Fibroblast of lung (primary cell): ENCODE data around the gene FGF14. TPM values are rescaled to one million over a fixed set of nuclear protein-coding genes. Genes with fewer than 3 reads are reported as not detected.

Source experiments
- DNase-seq, 2 donors: peaks; one replicate each; pipeline versions ENCODE4 v3.0.0 to v3.0.0-alpha.2; 2010; ENCODE audit warnings: low read depth in 2 of 2
- H2AFZ ChIP-seq: 2 replicates; pipeline ENCODE4 v1.5.1; 2012; ENCODE audit warnings: low read length, control low read depth, inconsistent platforms
- H3K27ac ChIP-seq: 2 replicates; pipeline ENCODE4 v1.5.1; 2011; ENCODE audit warnings: low read length, control low read depth; ENCODE audit not compliant: insufficient read depth
- H3K27me3 ChIP-seq: 2 replicates; pipeline ENCODE4 v1.5.1; 2011; ENCODE audit warnings: mild to moderate bottlenecking, low read length; ENCODE audit not compliant: control insufficient read depth, insufficient read depth
- H3K36me3 ChIP-seq: 2 replicates; pipeline ENCODE4 v1.5.1; 2011; ENCODE audit warnings: low read length; ENCODE audit not compliant: control insufficient read depth, insufficient read depth
- H3K4me1 ChIP-seq: 2 replicates; pipeline ENCODE4 v1.5.1; 2011; ENCODE audit warnings: low read length; ENCODE audit not compliant: control insufficient read depth, insufficient read depth; ENCODE audit errors: extremely low read depth
- H3K4me2 ChIP-seq: 2 replicates; pipeline ENCODE4 v1.5.1; 2011; ENCODE audit warnings: low read length, control low read depth; ENCODE audit not compliant: insufficient read depth; ENCODE audit errors: extremely low read depth
- H3K4me3 ChIP-seq, 4 experiments: fragments of 200-600 bp in 1 of 4; sonication (generic) in 1 of 4; replicated peaks in 1 of 4; 2 replicates each; pipeline ENCODE4 v1.5.1; 2011 to 2016; ENCODE audit warnings: low read length in 4 of 4, low read depth in 3 of 4, mild to moderate bottlenecking in 3 of 4, control low read depth in 2 of 4, inconsistent platforms in 1 of 4, mixed read lengths in 1 of 4; ENCODE audit not compliant: insufficient read depth in 1 of 4; ENCODE audit errors: control extremely low read depth in 1 of 4
- H3K79me2 ChIP-seq: 2 replicates; pipeline ENCODE4 v1.5.1; 2012; ENCODE audit warnings: mild to moderate bottlenecking, low read length, inconsistent platforms; ENCODE audit not compliant: control insufficient read depth, insufficient read depth
- H3K9ac ChIP-seq: 2 replicates; pipeline ENCODE4 v1.5.1; 2011; ENCODE audit warnings: mild to moderate bottlenecking, low read length, control low read depth; ENCODE audit not compliant: insufficient read depth
- H3K9me3 ChIP-seq: 2 replicates; pipeline ENCODE4 v1.5.1; 2012; ENCODE audit warnings: low read depth, low read length; ENCODE audit not compliant: control insufficient read depth, insufficient read depth
- H4K20me1 ChIP-seq: 2 replicates; pipeline ENCODE4 v1.5.1; 2011; ENCODE audit warnings: low read length; ENCODE audit not compliant: control insufficient read depth, insufficient read depth; ENCODE audit errors: extremely low read depth
- EZH2 ChIP-seq: IDR thresholded peaks from 2 replicates; pipeline ENCODE4 v1.5.1; 2012; ENCODE audit warnings: low read length, control low read depth, mild to moderate bottlenecking; ENCODE audit errors: missing control alignments
- polyA plus RNA-seq, 2 donors: library from polyadenylated mRNA; depleted of rRNA in 1 of 2; stranded (reverse) in 1 of 2; unstranded in 1 of 2; fragments of >200 nt; gene quantifications; 2 replicates each; pipeline ENCODE4 v1.2.1, GENCODE V29; 2011 to 2012; ENCODE audit warnings: missing spikeins in 1 of 2
- total RNA-seq: library from RNA; depleted of rRNA; stranded (reverse); fragments of >200 nt; gene quantifications from 2 replicates; pipeline ENCODE4 v1.2.1, GENCODE V29; 2014
- TF ChIP-seq, protein P1 (sequence below), 2 donors: IDR thresholded peaks in 1 of 2; conservative IDR thresholded peaks in 1 of 2; 1 replicate in 1 of 2; 2 replicates in 1 of 2; pipeline ENCODE4 v1.5.1; 2011 to 2012; ENCODE audit warnings: low read length in 2 of 2, control low read depth in 1 of 2, inconsistent platforms in 1 of 2, low read depth in 1 of 2, mild to moderate bottlenecking in 1 of 2

FGF14 gene
- total and polyA plus RNA-seq, 2 donors (not counting 1 experiment from before 2014, with no cell fraction given): 0.94 to 7.8 TPM

DNA sequence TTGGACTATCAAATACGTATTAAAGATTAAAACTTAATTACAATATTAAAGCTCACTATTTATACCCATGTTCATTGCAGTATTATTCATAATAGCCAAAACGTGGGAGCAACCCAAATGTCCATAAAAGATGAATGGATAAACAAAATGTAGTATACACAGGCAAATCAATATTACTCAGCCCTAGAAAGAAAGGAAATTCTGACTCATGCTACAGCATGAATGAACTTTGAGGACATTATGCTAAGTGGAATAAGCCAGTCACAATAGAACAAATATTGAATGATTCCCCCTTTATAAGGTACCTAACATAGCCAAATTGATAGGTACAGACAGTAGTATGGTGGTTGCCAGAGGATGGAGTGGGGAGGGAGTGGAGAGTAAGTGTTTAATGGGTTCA is 457.3 kb downstream of the FGF14 start:
- no peaks in the 10 kb centered on the region for H3K4me1 ChIP-seq
- H3K36me3 ChIP-seq: no peaks in the 10 kb centered on the region
- H3K79me2 ChIP-seq: no peaks in the 10 kb centered on the region
- H3K9me3 ChIP-seq: no peaks in the 10 kb centered on the region
- no peak overlapping the region for H3K27ac ChIP-seq
- H4K20me1 ChIP-seq: no peaks in the 10 kb centered on the region
- H3K9ac ChIP-seq: no peak overlapping the region
- no peak overlapping the region for H3K4me3 ChIP-seq
- H3K27me3 ChIP-seq: no peaks in the 10 kb centered on the region
- H2AFZ ChIP-seq: no peak overlapping the region
- no peak overlapping the region for H3K4me2 ChIP-seq
- no peak for DNase-seq
- TF ChIP-seq, protein P1, sequence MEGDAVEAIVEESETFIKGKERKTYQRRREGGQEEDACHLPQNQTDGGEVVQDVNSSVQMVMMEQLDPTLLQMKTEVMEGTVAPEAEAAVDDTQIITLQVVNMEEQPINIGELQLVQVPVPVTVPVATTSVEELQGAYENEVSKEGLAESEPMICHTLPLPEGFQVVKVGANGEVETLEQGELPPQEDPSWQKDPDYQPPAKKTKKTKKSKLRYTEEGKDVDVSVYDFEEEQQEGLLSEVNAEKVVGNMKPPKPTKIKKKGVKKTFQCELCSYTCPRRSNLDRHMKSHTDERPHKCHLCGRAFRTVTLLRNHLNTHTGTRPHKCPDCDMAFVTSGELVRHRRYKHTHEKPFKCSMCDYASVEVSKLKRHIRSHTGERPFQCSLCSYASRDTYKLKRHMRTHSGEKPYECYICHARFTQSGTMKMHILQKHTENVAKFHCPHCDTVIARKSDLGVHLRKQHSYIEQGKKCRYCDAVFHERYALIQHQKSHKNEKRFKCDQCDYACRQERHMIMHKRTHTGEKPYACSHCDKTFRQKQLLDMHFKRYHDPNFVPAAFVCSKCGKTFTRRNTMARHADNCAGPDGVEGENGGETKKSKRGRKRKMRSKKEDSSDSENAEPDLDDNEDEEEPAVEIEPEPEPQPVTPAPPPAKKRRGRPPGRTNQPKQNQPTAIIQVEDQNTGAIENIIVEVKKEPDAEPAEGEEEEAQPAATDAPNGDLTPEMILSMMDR (conservative IDR thresholded peaks at IDR 0.05 in 1 of 2, IDR thresholded peaks at IDR 0.05 in 1 of 2; ENCODE audit: low read depth in 1 of 2, low read length in 2 of 2): no peak
- no peak for TF ChIP-seq EZH2

DNA sequence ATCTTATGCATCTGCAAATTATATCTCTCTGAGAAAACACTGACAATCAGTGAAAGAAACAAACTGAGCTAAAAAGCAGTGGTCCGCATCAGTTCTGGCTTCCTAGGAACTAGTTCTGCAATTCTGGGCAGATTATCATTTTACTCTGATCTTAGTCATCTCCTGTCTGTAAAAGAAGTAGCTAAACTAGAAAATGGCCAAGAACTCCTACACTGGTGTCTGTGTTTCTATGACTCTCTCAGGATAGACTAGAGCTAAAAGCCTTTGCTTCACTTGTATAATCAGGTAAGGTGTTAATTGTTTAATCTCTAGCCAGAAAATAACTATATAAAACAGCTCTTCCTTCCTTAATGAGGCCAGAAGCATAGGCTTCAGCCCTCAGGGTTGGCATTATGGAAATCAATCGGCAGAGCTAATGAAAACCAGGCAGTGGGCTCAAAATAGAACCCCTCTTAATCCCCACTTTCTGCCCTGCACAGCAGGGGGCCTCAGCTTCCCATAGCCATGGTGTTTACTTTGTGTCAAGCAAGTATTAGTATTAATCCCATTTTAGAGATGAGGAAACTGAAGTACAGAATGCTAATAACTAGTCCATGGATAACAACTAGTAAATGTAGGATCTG is 459.2 kb downstream of the FGF14 start:
- H3K9ac ChIP-seq: no peak overlapping the region
- H3K36me3 ChIP-seq: no peaks in the 10 kb centered on the region
- DNase-seq: no peak
- H3K4me2 ChIP-seq: no peak overlapping the region
- no peak overlapping the region for H3K27ac ChIP-seq
- TF ChIP-seq EZH2: no peak
- TF ChIP-seq, protein P1 (conservative IDR thresholded peaks at IDR 0.05 in 1 of 2, IDR thresholded peaks at IDR 0.05 in 1 of 2; ENCODE audit: low read depth in 1 of 2, low read length in 2 of 2): peak in 1 of 2 donors; percentile 4
- H3K9me3 ChIP-seq: no peaks in the 10 kb centered on the region
- H3K4me1 ChIP-seq: no peaks in the 10 kb centered on the region
- no peaks in the 10 kb centered on the region for H4K20me1 ChIP-seq
- H2AFZ ChIP-seq: no peak overlapping the region
- H3K27me3 ChIP-seq: no peaks in the 10 kb centered on the region
- H3K79me2 ChIP-seq: no peaks in the 10 kb centered on the region
- H3K4me3 ChIP-seq: no peak overlapping the region

DNA sequence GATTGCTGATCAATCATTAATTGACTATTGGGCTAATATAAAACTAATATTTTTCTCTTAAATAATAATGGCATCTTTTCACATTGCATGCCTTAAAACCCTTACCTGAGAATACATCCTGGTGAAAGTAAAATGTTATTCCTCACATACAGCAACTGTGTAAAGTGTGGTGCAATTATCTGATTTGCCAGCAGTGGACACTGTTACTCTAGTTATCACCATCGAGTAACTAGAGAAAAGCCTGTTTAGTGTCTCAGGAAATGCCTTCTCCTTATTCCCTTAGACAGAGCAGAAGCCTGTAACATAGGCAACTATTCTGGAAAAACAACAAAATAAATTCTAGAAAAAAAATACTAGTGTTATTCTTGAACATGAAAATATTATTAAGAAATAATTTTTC is 459.8 kb downstream of the FGF14 start:
- no peak for TF ChIP-seq EZH2
- TF ChIP-seq, protein P1 (conservative IDR thresholded peaks at IDR 0.05 in 1 of 2, IDR thresholded peaks at IDR 0.05 in 1 of 2; ENCODE audit: low read depth in 1 of 2, low read length in 2 of 2): peak; percentile 78 to 90
- no peaks in the 10 kb centered on the region for H3K27me3 ChIP-seq
- no peak overlapping the region for H3K4me2 ChIP-seq
- no peaks in the 10 kb centered on the region for H3K4me1 ChIP-seq
- no peak overlapping the region for H3K9ac ChIP-seq
- H2AFZ ChIP-seq: no peak overlapping the region
- no peaks in the 10 kb centered on the region for H4K20me1 ChIP-seq
- H3K4me3 ChIP-seq: no peak overlapping the region
- no peak overlapping the region for H3K27ac ChIP-seq
- no peaks in the 10 kb centered on the region for H3K9me3 ChIP-seq
- peak; percentile 20 to 59 for DNase-seq
- no peaks in the 10 kb centered on the region for H3K36me3 ChIP-seq
- no peaks in the 10 kb centered on the region for H3K79me2 ChIP-seq
